GM19467 (cell line): ENCODE data around the gene GDPD5.

Experiments
- ATAC-seq: cut with Tn5 transposase; IDR thresholded peaks from one replicate; pipeline ENCODE4 v1.9.1; 2021; ENCODE audit warnings: mild to moderate bottlenecking, moderate library complexity; ENCODE audit not compliant: unreplicated experiment

Gene GDPD5

GRCh38 chr11:75474878-75475766, 50.6 kb downstream of the GDPD5 start:
- ATAC-seq: no peak

GRCh38 chr11:75474240-75474639, 51.5 kb downstream of the GDPD5 start:
- no peak for ATAC-seq

- ATAC-seq: no peak
Observed at GRCh38 chr11:75473684-75474083, 52.1 kb downstream of the GDPD5 start.

GRCh38 chr11:75472081-75472732, 53.5 kb downstream of the GDPD5 start:
- no peak for ATAC-seq

GRCh38 chr11:75471176-75471973, 54.4 kb downstream of the GDPD5 start:
- no peak for ATAC-seq

- no peak for ATAC-seq
Observed at GRCh38 chr11:75470476-75471080, 55.2 kb downstream of the GDPD5 start.

GRCh38 chr11:75469785-75470405, 55.8 kb downstream of the GDPD5 start:
- no peak for ATAC-seq

- no peak for ATAC-seq
Observed at GRCh38 chr11:75468534-75469340, 57.0 kb downstream of the GDPD5 start.

GRCh38 chr11:75467881-75468280, 57.9 kb downstream of the GDPD5 start:
- ATAC-seq: no peak

GRCh38 chr11:75467311-75467710, 58.4 kb downstream of the GDPD5 start:
- ATAC-seq: no peak

- no peak for ATAC-seq
Observed at GRCh38 chr11:75465701-75466531, 59.8 kb downstream of the GDPD5 start.

- no peak for ATAC-seq
Observed at GRCh38 chr11:75463106-75463774, 62.5 kb downstream of the GDPD5 start.

GRCh38 chr11:75462117-75462653, 63.6 kb downstream of the GDPD5 start:
- no peak for ATAC-seq

- ATAC-seq: no peak
Observed at GRCh38 chr11:75461151-75461550, 64.6 kb downstream of the GDPD5 start.

GRCh38 chr11:75456596-75457183, 69.1 kb downstream of the GDPD5 start:
- no peak for ATAC-seq

GRCh38 chr11:75454987-75455386, 70.8 kb downstream of the GDPD5 start:
- no peak for ATAC-seq

GRCh38 chr11:75453916-75454655, 71.7 kb downstream of the GDPD5 start:
- no peak for ATAC-seq
